Left lung (tissue), 10 donors: ENCODE data around the gene PRLR. TPM values are rescaled to one million over a fixed set of nuclear protein-coding genes. Genes with fewer than 3 reads are reported as not detected.
A peak's percentile ranks its signal among the peaks of the same experiment; 100 is the strongest.

Experiments
- ATAC-seq: fragments of 200-7000 bp; cut with Tn5 transposase; one replicate; pipeline ENCODE4 v1.9.1; 2020; ENCODE audit warnings: moderate library complexity
- DNase-seq, 4 donors: peaks; one replicate each; pipeline ENCODE4 v3.0.0-alpha.2; 2013 to 2020
- H3K27ac ChIP-seq, 2 donors: fragments of 200-600 bp; sonication (generic) in 1 of 2; one replicate each; pipeline versions ENCODE4 v1.5.0 to v1.8.0; 2020 to 2021
- H3K27me3 ChIP-seq, 2 donors: fragments of 200-600 bp; sonication (generic) in 1 of 2; one replicate each; pipeline versions ENCODE4 v1.5.0 to v1.8.0; 2020 to 2021
- H3K36me3 ChIP-seq, 2 donors: fragments of 200-600 bp; sonication (generic) in 1 of 2; one replicate each; pipeline versions ENCODE4 v1.5.0 to v1.8.0; 2020 to 2021
- H3K4me1 ChIP-seq, 2 donors: fragments of 200-600 bp; one replicate each; pipeline ENCODE4 v1.8.0; 2021
- H3K4me3 ChIP-seq, 2 donors: fragments of 200-600 bp; sonication (generic) in 1 of 2; one replicate each; pipeline versions ENCODE4 v1.5.0 to v1.8.0; 2020 to 2021; ENCODE audit warnings: mild to moderate bottlenecking in 1 of 2
- H3K9me3 ChIP-seq, 2 donors: fragments of 200-600 bp; sonication (generic) in 1 of 2; one replicate each; pipeline versions ENCODE4 v1.5.0 to v1.8.0; 2020 to 2021
- intact Hi-C, 2 donors: fragments of 100-400 bp; cut with DNase I; formaldehyde crosslinking; loops; one replicate each; pipeline versions ENCODE4 v1.11.2 to v1.14.2; 2022
- polyA plus RNA-seq, 6 donors: library from polyadenylated mRNA; unstranded; fragments of 120-200 nt; gene quantifications; one replicate each; pipeline ENCODE4 v1.2.1, GENCODE V29; 2013; ENCODE audit not compliant: insufficient read length in 6 of 6
- total RNA-seq, 2 donors: library from RNA; stranded (reverse); fragmentation: NEBNext Ultra II Directional; extraction: Animal tissue kit (Norgen Biotek cat#: 25700); gene quantifications; one replicate each; pipeline ENCODE4 v1.2.1, GENCODE V29; 2021
- TF ChIP-seq, protein P1 (sequence below), 2 donors: fragments of 200-600 bp; sonication (generic) in 1 of 2; IDR thresholded peaks; one replicate each; pipeline versions ENCODE4 v1.5.0 to v1.8.0; 2021; ENCODE audit warnings: antibody characterized with exemption in 2 of 2
- donor health status: DM: no; HTN: yes; CAD: no.
- donor health status: DM: no; HTN: no; CAD: no.

PRLR gene
- total and polyA plus RNA-seq, 8 donors, result 0.84 to 4.1 (median 2.5) TPM

DNA sequence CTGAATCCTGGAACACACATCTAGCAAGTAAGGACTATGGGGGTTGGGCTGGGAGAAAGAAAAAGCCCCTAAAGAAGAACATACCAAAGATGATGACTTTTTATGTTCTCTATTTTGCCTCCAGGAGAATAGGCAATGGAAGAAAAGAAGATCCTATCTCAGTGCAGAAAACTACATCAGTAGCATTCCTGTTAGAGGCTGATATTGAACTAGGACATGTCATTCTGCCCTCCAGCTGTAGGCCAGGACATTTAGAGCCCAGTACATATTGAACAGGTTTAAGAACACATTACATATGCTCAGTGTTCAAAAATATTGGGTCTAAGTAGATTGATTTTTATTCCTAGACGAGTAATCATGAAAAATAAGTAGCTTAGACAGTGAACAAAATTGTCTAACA, 24.7 kb downstream of the PRLR start:
- DNase-seq (no peak), ATAC-seq (no peak)
- Histone ChIP-seq H3K4me3 (no peak overlapping the region), H3K27ac (no peak overlapping the region), H3K36me3 (no peaks in the 10 kb centered on the region), H3K4me1 (no peaks in the 10 kb centered on the region), H3K9me3 (no peaks in the 10 kb centered on the region), H3K27me3 (no peaks in the 10 kb centered on the region)
- intact Hi-C loops, result no loop called here
- TF ChIP-seq, protein P1, sequence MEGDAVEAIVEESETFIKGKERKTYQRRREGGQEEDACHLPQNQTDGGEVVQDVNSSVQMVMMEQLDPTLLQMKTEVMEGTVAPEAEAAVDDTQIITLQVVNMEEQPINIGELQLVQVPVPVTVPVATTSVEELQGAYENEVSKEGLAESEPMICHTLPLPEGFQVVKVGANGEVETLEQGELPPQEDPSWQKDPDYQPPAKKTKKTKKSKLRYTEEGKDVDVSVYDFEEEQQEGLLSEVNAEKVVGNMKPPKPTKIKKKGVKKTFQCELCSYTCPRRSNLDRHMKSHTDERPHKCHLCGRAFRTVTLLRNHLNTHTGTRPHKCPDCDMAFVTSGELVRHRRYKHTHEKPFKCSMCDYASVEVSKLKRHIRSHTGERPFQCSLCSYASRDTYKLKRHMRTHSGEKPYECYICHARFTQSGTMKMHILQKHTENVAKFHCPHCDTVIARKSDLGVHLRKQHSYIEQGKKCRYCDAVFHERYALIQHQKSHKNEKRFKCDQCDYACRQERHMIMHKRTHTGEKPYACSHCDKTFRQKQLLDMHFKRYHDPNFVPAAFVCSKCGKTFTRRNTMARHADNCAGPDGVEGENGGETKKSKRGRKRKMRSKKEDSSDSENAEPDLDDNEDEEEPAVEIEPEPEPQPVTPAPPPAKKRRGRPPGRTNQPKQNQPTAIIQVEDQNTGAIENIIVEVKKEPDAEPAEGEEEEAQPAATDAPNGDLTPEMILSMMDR (IDR thresholded peaks at IDR 0.05), result no peak

DNA sequence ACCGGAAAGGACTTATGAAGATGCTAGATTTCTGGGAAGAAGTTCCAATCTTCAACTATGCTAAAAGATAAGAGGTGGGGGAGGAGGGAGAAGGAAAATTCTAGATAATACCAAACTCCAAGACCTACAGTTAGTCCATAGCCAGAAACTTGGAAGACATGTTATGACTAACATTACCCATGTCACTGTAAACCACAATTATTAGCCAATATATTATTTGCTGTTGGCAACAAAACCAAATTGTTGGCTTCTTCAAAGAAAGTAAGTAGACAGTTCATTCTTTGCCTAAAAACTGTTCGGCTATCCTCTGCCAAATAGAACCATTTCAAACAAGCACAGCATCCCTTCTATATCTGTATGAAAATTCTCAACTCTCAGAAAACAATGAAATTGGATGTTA, 25.1 kb downstream of the PRLR start:
- TF ChIP-seq, protein P1 (IDR thresholded peaks at IDR 0.05), result no peak
- no peaks in the 10 kb centered on the region for H3K4me1 ChIP-seq
- no peak overlapping the region for H3K4me3 ChIP-seq
- DNase-seq, result no peak
- no peaks in the 10 kb centered on the region for H3K36me3 ChIP-seq
- intact Hi-C loops, result no loop called here
- H3K27me3 ChIP-seq, result no peaks in the 10 kb centered on the region
- no peak for ATAC-seq
- H3K9me3 ChIP-seq, result no peaks in the 10 kb centered on the region
- no peak overlapping the region for H3K27ac ChIP-seq

DNA sequence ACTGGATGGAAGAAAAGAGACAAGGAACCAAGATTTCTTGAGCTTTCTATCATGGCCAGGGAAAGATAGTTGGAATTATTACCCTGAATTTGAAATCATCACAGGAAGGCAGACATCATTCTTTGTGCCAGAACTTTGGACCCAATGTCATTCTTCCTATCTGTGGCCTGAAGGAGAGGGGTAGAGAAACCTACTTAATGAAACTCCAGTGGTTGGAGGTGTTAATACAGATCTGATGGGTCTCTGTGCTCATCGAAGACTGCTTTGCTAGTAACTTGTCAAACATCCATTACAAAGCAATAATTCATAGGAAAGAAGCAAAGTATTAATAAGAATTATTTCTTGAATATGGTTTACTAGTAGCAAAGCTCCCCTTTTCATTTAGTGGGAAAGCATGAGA, 26.9 kb downstream of the PRLR start:
- H3K4me3 ChIP-seq, result no peak overlapping the region
- DNase-seq (no peak), ATAC-seq (no peak)
- H3K27me3 ChIP-seq, result peaks cover 0 to 5% of the 10 kb centered on the region in 2 donors
- no peaks in the 10 kb centered on the region for H3K36me3 ChIP-seq
- no peak overlapping the region for H3K27ac ChIP-seq
- intact Hi-C loops, result no loop called here
- H3K4me1 ChIP-seq, result peaks cover 0 to 10% of the 10 kb centered on the region in 2 donors
- TF ChIP-seq, protein P1 (IDR thresholded peaks at IDR 0.05), result no peak
- H3K9me3 ChIP-seq, result no peaks in the 10 kb centered on the region

DNA sequence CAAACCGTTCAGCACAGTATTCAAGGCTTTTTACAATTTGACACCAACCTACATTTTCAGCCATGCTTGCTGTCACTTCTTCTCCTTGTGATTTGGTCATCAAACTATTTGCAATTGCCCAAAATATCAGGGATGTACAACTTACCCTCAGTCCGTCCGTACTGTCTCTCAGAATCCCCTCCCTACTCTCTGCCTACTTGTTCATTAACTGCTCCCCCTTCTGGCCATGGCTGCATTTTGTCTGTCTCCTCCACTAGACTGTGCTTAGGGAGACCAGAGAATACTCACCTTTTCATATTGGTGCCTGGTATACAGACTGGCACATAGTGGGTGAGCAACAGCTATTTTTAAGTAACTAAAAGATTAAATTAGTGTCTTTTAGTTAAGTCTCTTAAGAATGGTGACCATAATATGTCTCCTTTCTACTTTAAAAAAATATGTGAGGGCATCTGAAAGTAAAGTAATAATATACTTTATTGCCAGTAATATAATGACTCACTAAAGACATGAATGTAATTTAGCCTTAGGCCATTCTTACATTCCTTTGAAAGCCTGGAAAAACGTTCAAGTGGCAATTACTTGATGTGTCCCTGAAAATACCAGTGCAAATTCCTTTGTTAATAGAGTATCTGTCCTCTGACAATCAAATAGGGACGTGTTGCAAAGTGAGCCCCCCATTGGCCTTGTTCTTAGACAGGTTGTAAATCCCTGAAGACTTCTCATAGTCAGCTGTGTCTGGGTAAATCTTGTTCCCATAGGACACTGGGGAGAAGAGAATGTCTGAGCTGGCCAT, 27.8 kb downstream of the PRLR start:
- Histone ChIP-seq H3K4me3 (no peak overlapping the region), H3K36me3 (no peaks in the 10 kb centered on the region), H3K27ac (no peak overlapping the region), H3K27me3 (peaks cover 0 to 5% of the 10 kb centered on the region in 2 donors), H3K4me1 (peaks cover 4 to 12% of the 10 kb centered on the region in 2 donors), H3K9me3 (no peaks in the 10 kb centered on the region)
- TF ChIP-seq, protein P1 (IDR thresholded peaks at IDR 0.05), result peak; percentile 31 to 39
- intact Hi-C loops, result no loop called here
- peak in 1 of 4 donors; percentile 24 for DNase-seq
- ATAC-seq, result peak; percentile 61

DNA sequence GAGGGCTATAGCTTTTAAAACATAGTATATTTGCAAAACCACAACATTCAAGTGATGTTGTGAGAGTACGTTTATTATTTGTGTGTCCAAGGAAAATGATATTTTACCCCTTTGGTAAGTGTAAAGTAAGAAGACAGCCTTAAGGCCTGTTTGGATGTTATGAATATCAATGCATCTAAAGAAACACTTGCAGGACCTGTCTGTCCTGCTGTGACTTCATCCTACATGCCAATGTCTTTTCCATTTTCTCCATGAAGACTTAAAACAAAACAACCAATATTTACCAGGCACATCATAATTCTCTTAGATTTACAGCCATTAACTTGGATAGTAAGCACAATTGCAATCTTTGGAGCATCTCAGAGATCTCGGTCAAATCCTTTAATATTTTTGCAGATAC, 29.0 kb downstream of the PRLR start:
- Histone ChIP-seq H3K36me3 (no peaks in the 10 kb centered on the region), H3K4me1 (peaks cover 4 to 12% of the 10 kb centered on the region in 2 donors), H3K9me3 (no peaks in the 10 kb centered on the region), H3K27ac (no peak overlapping the region), H3K27me3 (peaks cover 0 to 5% of the 10 kb centered on the region in 2 donors), H3K4me3 (no peak overlapping the region)
- DNase-seq, result no peak
- TF ChIP-seq, protein P1 (IDR thresholded peaks at IDR 0.05), result no peak
- intact Hi-C loops, result no loop called here
- ATAC-seq, result no peak
